Measurements from ENCODE around the gene BYSL. TPM values are rescaled to one million over a fixed set of nuclear protein-coding genes. Genes with fewer than 3 reads are reported as not detected.

BYSL gene, protein sequence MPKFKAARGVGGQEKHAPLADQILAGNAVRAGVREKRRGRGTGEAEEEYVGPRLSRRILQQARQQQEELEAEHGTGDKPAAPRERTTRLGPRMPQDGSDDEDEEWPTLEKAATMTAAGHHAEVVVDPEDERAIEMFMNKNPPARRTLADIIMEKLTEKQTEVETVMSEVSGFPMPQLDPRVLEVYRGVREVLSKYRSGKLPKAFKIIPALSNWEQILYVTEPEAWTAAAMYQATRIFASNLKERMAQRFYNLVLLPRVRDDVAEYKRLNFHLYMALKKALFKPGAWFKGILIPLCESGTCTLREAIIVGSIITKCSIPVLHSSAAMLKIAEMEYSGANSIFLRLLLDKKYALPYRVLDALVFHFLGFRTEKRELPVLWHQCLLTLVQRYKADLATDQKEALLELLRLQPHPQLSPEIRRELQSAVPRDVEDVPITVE
- total RNA-seq: 16.2 TPM

DNA sequence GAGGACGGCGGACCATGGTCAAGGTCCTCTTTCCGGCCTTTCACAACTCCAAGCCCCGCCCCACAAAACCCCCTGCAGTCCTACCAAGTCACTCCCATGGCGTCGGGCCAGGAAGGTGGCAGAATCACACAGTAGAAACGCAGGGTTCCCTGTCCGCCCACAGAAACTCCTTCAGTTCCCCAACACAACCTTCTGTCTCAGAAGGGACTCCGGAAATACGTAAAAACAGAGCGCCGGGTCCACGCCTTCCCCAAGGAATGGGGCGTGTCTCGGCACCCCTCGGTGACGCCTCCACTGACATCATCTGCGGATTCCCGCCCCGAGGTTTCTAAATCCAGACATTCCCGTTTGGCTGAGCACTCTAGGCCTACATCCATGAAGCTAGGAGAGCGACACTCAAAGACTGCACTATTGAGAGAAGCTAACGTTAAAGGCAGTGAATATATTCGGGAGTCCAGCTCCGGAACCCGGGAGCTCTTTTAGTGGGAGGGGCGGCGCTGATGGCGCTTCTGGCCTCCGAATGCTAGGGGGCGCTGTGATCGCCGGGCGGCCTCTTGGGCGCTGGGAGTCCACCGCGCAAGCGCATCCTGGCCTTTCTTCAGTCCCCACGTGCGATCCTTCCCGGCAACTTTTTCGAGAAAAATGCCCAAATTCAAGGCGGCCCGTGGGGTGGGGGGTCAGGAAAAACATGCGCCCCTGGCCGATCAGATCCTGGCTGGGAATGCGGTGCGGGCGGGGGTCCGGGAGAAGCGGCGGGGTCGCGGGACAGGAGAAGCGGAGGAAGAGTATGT lies at the start of gene BYSL, which contains the start of gene MED20:
Gene BYSL, plus strand, starts transcription at position 579 of the 791 bp plus-strand sequence. Its CDS starts 64 bp downstream, at position 643.
Gene MED20, minus strand, starts transcription at position 219 of the 791 bp plus-strand sequence. Its CDS starts 121 bp downstream, at position 98.
- ATAC-seq: peak; percentile 97

DNA sequence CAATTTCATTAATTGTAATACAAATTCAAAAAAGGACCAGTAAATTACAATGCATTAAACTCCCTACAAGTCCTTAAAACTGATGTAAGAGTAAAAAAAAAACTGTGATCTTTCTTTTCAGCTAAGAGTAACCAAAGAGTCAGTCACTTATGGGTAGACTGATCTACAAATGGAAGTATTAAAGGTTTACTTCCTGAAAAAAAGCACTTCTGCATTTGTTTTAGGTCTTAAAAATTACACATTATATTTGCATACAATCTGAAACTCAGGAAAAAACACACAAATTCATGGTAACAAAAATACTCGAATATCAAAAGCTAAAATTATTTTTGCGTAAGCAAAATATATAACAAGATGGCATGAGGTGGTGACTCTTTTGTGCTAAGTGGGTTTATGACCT lies 49.6 kb upstream of the BYSL start:
- ATAC-seq: no peak

DNA sequence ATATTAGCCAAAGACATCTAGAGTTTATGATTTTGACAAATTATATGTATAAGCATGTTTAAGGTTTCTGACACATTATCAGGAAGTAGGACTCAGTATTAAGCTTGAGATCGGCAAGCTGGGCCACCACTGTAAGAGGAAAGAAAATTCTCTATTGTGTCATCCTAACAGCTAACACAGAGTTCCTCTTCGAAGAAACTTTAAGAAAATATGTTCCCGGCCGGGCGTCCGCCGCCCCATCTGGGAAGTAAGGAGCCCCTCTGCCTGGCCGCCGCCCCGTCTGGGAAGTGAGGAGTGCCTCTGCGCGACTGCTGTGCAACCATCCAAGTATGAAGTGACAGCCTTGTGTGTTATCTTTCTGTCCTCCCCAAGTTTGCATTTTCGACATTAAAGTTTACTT lies 49.2 kb upstream of the BYSL start:
- ATAC-seq: no peak

DNA sequence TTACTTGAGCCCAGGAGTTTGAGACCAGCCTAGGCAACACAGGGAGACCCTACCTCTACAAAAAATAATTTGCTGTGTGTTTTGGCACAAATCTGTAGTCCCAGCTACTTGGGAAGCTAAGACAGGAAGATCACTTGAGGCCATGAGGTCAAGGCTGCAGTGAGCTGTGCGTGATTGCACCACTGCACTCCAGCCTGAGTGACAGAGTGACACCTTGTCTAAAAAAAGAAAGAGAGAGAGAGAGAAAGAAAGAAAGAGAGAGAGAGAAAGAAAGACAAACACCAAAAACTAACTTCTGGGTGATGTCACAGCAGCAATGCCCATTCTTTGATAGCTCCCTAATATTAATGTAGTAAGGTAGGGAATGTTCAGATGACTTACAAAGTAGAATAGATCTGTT lies 46.6 kb upstream of the BYSL start:
- no peak for ATAC-seq

DNA sequence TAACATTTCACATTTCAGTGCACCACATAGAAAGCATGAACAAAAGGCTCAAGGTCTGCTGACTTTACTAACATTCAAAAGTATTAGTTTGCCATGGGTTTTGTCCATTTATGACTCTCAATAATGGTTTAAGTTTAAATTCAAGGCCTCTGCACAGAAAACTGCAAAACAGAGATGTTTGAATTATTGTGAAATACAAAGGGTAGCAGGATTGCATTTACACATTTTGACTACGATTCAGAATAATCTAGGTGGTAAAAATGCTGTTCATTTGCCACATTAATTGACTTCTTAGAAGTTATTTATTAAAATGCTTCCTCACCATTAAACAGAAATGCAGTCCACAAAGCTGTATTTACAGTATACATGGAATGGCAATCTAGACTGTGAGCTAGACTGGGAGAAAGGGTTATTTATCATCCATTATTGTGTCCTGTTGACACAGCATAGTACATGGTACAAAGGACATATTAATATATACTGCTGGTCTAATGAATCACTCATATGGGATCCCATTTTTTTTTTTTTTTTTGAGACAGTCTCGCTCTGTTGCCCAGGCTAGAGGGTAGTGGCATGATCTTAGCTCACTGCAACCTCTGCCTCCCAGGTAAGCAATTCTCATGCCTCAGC lies 44.1 kb upstream of the BYSL start:
- ATAC-seq: no peak

DNA sequence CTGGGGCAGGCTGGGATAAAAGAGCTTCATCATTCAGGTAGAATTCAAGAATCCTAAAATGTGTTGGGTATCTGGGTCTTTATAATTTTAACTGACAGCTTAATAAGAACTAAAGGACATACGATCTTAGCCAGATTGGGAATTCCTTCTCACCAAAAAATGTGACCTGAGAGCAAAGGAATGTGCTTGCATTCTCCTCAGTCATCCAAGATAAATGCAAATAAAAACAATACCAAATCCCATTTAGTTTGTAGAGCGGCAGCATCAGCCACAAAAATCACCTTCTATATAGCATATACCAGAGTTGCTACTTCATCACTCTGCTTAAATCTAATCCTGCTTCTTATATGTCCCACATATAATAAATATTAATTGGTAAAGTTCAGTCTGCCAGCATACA lies 43.1 kb upstream of the BYSL start:
- no peak for ATAC-seq

DNA sequence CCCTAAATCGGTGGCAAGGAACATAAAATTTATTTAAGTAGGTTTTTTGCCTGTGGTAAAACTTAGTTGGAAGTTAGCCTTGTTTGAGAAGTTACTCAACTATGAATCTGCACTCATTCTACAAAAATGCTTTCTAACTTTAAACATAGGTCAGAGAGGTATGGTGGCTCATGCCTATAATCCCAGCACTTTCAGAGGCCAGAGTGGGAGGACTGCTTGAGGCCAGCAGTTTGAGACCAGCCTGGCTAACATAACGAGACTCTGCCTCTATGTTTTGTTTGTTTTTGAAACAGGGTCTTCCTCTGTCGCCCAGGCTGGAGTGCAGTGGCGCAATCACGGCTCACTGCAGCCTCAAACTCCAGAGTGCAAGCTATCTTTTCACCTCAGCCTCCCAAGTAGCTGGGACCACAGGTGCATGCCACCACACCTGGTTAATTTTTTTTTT lies 42.3 kb upstream of the BYSL start:
- ATAC-seq: no peak

DNA sequence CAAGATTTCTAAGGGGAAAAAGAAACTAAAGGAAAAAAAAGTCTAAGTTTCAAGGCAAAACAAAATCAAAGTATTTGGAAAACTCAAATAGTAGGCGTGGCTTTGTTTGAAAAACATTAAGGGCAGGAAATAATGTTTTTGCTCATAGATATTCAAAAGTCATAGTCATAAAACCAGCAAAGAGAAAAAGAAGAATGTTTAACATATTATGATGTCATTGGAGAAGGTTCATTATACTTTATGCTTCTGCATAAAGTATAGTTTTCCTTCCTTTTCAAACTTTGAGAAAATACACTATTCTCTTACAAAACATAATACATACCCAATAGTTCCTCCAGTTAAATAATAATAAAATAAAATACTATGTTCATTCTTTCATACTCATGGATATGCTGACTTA lies 39.8 kb upstream of the BYSL start:
- no peak for ATAC-seq

DNA sequence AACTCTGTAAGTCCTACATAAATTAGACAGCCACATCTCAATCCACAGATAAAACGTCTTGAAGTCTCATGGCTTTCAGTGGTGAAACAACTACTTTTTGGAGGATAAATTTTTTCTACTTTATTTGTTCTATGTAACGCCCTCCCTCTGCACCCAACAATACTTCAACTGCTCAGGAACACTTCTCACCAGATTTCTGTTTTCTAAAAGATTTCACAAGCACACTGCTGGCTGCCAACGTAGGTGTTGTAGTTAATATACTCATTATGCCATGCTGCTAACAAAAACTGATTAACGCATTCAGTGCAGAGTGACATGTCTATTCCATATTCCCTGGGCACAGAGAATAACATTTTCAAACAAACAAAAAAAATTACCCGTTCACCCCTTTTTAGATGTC lies 36.3 kb upstream of the BYSL start:
- no peak for ATAC-seq

DNA sequence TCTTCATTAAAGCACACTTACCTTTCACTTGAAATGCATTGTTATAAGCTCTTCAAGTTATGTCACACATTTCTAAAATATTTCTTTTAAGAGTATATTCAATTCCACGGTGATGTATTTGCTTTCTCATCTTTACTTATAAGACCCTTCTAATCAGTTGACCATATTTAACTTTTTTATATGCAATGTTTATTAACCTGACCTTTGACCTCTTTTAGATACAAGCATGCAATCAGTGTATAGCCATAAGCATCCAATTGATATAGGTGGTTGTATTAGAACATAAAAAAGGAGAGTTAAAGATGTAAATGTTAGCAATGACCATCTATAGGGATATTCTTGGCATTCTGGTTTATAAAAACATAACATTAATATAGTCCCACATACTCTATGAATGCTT lies 35.4 kb upstream of the BYSL start:
- ATAC-seq: no peak

DNA sequence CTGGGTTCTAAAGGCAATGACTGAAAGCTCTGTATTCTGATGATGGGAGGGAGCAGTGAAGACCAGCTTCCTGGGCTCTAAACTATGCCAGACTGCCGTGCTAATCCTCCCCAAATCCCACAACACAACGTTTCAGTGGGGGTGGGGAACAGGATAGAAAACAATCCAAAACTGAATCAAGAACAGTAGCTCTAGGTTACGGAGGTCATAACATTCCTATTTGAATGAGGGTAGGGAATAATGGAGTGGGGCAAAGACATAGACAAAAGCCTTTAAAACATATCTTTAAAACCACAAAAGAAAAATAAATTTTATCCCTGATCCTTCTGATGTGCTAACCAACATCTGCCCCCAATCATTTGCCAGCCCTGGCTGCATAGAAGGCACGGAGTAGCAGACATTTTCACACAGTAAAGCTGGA lies 34.0 kb upstream of the BYSL start:
- ATAC-seq: no peak

DNA sequence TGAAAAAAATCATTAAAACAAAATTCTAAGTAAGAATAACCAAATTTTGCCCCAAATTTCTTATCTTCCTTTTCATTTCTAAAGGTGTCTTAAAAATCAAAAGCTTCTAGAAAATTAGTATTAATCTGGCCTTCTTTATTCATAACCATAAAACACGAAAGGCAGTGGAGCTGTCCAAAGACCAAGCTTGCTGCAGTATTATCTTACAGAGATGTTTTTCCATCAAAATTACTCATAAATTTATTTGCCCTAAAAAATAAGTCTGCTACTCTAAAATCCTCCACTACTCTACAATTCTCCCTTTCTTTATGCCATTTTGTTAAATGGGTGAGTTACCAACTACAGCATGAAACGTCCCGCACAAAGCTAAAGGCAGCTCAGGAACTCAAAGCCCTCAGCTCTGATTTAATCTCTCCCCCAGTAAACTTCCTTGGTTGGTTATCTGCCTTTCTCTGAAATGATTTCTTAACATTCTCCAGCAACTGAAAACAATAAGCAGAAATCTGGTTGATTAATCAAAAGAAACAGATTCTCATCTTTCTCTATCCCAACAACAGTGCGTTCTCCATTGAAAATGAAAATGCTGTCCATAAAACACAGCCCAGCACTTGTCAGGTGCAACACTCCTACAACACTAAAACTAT lies 28.3 kb upstream of the BYSL start:
- no peak for ATAC-seq

DNA sequence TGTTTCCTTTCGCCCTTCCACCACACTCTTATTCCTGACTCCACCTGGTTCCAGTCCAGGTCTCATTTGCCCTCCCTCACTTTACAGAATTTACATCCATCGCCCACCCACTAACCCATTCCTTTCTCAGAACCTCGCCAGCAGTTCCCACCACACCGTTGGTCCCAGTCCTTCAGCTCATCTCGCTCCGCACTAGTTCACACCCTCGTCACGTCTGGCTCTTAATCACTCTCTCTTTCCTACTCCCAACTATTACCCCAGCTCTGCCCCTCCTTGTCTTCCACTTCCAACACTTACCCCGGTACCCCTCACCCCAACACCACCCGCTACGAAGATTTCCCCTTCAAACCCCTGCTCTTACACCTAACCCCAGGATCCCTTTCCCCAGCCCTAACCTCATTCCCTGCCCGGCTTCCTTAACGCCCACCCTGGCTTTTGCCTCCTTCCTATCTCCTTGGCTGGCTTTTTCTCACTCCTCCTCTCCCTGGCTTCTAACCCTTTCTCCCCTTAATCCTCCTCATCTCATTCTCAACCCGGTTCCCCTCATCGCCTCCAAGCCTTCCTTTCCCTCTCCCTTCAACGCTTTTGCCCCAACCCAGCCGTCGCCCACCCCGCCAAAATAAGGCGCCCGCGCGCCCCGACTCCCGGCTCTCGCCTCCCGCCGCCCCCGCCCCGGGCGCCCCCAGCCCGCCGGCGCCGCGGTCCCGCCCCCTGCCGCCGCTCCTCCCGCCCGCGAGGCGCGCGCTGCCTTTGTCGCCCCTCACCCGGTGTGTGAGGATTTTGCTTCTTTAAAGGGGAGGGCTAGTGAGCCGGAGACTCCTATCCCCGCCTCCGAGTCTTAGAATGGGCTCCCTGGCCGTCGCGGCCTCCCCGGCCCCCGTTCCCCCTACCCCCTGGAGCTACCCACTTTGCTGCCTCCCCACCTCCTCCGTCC lies 26.7 kb upstream of the BYSL start:
- peak; percentile 52 for ATAC-seq

DNA sequence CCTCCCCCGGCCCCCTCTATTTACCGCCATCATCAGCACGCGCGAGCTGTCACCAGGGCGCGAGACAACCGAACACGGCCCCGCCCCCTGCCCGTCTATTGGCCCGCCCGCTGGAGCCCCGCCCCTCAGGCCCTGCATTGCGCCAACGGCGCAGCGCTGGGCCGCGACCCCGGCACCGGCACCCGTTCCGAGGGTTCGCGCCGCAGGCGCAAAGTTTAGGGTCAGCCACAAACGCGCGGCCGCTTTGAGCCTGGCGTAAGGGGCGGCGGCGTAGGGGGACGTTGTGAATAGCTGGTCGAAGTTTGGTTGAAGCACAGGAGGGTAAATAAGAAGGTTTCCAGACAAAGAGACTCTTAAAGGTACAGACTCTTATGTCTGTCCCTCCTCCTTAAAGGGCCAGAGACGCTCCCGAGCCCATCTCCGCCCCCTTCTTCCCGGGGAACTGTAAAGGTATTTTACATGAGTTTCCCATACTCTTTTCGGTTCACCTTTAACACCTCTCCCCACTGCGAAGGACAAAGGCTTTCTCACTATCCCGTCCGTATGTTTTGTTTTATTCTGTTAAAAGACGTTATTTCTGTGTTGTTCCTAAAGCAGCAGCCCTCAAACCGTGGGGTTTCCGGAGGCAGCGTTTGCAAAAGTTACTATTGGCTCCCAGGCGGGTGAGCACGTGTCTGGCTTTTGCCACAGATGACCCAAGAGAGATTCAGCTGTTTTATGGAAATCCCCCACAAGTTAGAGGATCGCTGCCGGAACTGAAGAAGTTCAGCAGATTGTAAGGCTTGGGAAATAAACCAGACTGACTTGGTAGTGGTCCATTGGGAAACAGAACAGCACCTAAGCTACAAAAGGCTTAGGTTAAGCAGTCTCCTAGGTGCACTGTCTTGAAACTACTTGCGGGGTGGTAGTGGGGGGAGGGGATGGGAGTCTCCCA lies 25.7 kb upstream of the BYSL start, which contains the start of gene USP49:
Gene USP49, minus strand, starts transcription at position 76 of the 934 bp plus-strand sequence. CDS start 88,392 bp downstream, outside the sequence.
- peak; percentile 98 for ATAC-seq

DNA sequence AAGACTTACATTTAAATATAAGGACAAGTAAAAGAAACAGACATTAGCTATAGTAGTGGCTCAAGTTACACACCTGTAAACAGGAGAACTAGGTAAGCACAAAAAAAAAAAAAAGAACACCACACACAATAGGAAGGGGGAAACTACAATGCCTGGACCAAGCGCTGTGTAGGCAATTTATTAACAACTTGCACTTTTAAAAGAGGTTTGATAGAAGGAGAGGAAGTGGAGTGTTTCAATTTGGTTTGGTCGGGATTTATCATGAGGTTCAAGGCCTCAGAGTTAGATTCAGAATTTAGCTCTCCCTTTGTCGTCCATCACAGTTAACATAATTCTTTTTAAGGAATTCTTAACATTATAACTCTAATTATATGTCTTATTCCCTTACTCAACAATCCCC lies 25.0 kb upstream of the BYSL start:
- ATAC-seq: no peak

DNA sequence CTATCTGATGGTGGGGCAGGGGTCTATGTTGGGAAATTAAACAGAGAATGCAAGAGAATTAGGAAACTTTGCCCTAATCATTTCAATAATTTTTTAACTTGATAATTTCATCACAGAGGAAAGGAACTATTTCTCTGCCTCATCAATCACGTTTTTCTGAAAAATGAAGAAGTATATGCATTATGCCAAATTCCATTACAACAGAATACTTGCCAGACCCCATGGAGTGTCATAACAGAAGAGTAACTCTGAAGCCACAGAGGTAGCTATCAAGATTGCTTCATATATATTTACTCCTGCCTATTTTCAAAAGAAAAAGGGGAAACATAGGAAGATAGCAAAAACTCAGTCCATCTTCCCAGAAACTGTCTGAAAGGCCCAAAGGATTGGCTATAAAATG lies 20.4 kb upstream of the BYSL start:
- no peak for ATAC-seq

DNA sequence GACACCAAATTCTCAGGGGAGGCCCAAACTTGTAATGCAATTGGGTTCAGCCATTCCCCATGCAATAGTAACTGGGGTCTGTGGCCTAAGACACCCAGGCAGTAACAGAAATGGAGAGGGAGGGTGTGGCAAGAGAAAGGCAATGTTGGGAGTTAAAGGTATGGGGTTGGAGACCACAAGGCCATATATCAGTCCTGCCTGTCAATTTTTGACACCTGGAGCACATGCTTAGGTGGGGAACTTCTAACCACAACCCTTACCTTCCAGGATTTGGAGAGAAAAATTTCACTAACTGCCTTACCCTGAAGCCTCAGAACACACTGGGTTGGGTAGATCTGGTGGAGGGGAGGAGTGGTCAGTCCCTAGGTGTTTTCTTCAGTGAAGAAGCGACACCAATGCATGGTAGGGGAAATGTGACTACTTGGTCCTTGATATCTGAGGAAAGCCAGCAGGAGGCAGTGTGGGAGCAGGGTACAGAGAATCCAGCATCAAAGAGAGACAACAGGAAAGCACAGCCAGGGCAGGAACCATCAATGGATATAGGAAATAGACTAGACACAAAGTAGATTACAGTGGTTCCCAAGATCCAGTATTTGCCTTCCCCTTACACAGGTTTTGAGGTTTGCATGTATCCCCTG lies 19.3 kb upstream of the BYSL start:
- peak; percentile 41 for ATAC-seq

DNA sequence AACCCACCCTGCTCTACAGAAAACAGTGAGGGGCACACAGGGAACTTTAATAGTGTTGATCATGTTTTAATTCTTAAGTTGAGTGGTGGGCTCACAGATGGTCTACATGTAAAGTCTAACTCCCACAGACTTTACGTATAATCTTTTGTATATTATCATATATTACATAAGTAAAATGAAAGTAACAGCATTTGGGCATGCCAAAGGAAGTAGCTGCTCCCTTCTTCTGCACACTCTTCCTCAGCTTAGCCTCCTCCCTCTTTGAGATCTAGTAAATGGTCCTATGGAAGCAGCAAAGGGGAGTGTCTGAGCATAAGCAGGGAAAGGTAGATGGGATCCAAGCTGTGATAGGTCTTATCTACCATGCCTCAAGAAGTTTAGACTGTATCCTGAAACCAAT lies 11.6 kb upstream of the BYSL start:
- ATAC-seq: no peak

DNA sequence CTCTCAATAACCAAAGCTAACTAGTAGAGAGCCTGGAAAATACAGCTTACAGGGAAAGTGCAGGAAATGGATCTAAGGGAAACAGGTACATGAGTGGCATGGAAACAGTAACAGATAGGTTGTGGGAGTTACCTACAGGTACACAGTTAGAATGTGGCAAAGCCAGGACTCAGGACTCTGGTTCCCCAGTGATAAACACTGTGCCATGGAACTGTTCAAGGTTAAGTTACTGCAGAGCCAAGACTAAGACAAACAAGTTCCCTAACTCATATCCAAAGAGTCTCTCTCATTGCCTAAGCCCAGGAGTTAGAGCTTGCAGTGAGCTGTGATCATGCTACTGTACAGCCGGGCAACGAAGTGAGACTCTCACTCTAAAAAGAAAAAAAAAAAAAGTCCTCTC lies 7.0 kb upstream of the BYSL start:
- no peak for ATAC-seq

All from esophagus mucosa (tissue), 1 donor.